ENCODE results near the gene BBLN.

Gene BBLN

DNA sequence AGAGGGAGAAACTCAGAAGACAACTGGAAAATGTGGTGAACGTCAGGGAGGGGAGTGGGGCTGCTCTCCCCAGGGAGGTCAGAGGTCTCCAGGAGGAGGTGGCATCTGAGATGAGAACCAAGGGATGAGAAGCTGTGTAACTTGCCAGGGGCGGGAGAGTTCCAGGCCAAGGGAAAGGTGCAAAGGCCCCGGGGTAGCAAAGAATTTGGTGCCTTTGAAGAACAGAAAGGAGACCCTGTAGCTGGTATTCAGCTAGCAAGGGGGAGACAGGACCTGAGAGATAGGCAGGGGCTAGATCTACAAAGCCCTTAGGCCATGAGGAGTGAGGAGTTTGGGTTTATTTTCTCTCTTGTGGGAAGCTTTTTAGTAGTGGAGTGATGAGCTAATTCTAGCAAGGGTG lies 46.4 kb downstream of the BBLN start:
- no peak overlapping the region for H3K4me3 ChIP-seq (ENCODE audit: low read depth, low read length)
- TF ChIP-seq, protein P1, sequence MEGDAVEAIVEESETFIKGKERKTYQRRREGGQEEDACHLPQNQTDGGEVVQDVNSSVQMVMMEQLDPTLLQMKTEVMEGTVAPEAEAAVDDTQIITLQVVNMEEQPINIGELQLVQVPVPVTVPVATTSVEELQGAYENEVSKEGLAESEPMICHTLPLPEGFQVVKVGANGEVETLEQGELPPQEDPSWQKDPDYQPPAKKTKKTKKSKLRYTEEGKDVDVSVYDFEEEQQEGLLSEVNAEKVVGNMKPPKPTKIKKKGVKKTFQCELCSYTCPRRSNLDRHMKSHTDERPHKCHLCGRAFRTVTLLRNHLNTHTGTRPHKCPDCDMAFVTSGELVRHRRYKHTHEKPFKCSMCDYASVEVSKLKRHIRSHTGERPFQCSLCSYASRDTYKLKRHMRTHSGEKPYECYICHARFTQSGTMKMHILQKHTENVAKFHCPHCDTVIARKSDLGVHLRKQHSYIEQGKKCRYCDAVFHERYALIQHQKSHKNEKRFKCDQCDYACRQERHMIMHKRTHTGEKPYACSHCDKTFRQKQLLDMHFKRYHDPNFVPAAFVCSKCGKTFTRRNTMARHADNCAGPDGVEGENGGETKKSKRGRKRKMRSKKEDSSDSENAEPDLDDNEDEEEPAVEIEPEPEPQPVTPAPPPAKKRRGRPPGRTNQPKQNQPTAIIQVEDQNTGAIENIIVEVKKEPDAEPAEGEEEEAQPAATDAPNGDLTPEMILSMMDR (IDR thresholded peaks at IDR 0.05; ENCODE audit: low read depth, low read length, missing control alignments) = no peak
- DNase-seq (ENCODE audit: low read depth) = no peak

DNA sequence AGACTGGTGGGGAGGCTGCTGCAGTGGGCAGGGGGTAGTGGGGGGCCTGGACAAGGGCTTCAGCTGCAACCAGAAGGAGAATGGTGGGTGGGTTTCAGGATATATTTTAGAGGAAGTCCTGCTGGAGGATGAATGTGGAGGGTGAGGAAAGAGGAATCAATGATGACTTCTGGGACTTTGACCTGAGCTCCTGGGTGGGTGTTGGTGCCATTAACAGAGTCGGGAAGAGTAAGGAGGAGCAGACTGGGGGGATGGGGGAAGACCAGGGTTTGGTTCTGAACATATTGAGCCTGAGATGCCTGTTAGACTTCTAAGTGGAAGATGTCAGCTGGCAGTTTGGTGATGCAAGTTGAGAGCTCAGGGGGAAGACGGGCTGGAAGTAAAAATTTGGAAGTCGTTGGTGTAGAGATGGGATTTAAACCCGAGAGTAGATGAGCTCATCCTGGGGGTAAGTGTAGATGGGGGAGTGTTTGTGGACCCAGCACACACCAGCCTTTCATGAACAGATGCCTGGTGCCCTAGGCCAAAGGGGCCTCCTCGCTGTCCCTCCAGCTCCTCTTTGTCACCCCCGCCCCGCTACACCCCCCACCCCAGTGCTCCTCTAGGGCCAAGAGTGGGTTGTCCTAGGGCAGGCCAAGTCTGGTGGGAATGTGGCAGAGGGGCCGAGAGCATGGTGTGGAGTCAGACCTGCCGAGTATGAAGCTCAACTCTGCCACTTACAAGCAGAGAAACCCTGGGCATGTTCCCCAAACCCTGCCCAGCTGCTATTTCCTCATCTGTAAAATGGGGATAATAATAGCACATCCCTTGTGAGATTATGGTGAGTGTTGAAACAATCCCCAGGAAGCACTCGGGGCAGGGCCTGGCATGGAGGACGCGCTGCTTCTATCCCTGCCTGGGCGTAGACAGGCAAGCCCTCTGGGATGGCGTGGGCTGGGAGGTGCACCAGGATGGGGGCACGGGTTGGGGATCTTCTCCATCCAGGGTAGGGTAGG lies 47.1 kb downstream of the BBLN start:
- no peak for DNase-seq (ENCODE audit: low read depth)
- no peak overlapping the region for H3K4me3 ChIP-seq (ENCODE audit: low read depth, low read length)
- TF ChIP-seq, protein P1 (IDR thresholded peaks at IDR 0.05; ENCODE audit: low read depth, low read length, missing control alignments) = no peak

GRCh38 chr9:128208386-128208785 lies 48.3 kb downstream of the BBLN start:
- TF ChIP-seq, protein P1 (IDR thresholded peaks at IDR 0.05; ENCODE audit: low read depth, low read length, missing control alignments) = no peak
- no peak for DNase-seq (ENCODE audit: low read depth)
- no peak overlapping the region for H3K4me3 ChIP-seq (ENCODE audit: low read depth, low read length)

DNA sequence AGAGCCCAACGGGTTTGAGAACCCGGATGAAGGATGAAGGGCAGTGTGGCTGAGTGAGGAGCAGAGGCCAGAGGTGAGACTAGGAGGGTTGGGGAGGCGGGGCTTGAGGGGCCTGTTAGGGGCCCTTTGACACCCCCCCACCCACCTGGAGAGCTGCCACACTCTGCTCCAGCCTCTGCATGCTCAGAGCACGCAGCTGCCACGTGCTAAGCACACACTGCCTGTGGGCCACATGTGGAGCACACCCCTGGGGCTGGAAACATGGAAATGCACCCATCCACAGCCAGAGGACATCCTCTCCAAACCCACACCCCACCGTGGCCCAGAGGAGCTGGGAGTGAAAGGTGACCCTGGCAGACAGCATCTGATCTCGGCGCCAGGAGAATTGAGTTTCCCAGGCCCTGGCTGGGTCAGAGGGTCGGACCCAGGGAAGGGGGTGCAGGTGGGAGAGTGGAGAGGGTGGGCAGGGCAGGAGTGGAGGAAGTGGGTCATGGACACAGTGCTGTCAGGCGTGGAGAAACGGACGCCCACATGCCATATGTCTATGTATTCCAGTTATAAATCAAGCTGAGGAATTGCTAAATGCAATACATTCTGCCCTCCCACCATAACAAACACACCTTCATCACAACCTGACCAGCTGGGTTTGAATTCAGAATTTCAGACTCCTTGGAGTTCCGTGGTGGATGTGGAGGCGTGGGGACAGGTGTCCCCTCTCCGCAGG lies 49.0 kb downstream of the BBLN start:
- H3K4me3 ChIP-seq (ENCODE audit: low read depth, low read length) = no peak overlapping the region
- no peak for DNase-seq (ENCODE audit: low read depth)
- TF ChIP-seq, protein P1 (IDR thresholded peaks at IDR 0.05; ENCODE audit: low read depth, low read length, missing control alignments) = no peak

- DNase-seq (ENCODE audit: low read depth) = no peak
- TF ChIP-seq, protein P1 (IDR thresholded peaks at IDR 0.05; ENCODE audit: low read depth, low read length, missing control alignments) = no peak
- H3K4me3 ChIP-seq (ENCODE audit: low read depth, low read length) = no peak overlapping the region
Measured at GRCh38 chr9:128211186-128211980, 51.3 kb downstream of the BBLN start.

- DNase-seq (ENCODE audit: low read depth) = no peak
- TF ChIP-seq, protein P1 (IDR thresholded peaks at IDR 0.05; ENCODE audit: low read depth, low read length, missing control alignments) = no peak
- no peak overlapping the region for H3K4me3 ChIP-seq (ENCODE audit: low read depth, low read length)
Measured at GRCh38 chr9:128211981-128212281, 51.9 kb downstream of the BBLN start.

Data from GM12864 (cell line).